Stomach (tissue), 4 donors: ENCODE measurements around the gene ZNF506.
"Not testable (repeated sequence)": the region's sequence is repeated elsewhere in the genome, so short reads cannot be mapped to it uniquely, and the experiment has no call there.

Experiments used
- CTCF ChIP-seq, 7 experiments: fragments of 450-650 bp in 4 of 7; fragments of 200-600 bp in 3 of 7; sonication (generic) in 3 of 7; IDR thresholded peaks; one replicate each; pipeline ENCODE4 v1.5.1; 2016 to 2019; ENCODE audit warnings: antibody characterized with exemption in 7 of 7, control low read depth in 2 of 7, mild to moderate bottlenecking in 1 of 7
- EP300 ChIP-seq: sonication (generic); formaldehyde crosslinking; IDR thresholded peaks from one replicate; pipeline ENCODE4 v1.6.1; 2017; ENCODE audit warnings: antibody characterized with exemption

GRCh38 chr19:19781791-19782190, 39.8 kb downstream of the ZNF506 start:
- TF ChIP-seq EP300; CTCF (IDR thresholded peaks at IDR 0.05): not testable (repeated sequence)
